Urothelium cell line (cell line): ENCODE measurements around the gene XXYLT1.
A peak's percentile ranks its signal among the peaks of the same experiment; 100 is the strongest.

Source experiments
- DNase-seq: peaks from one replicate; pipeline ENCODE4 v3.0.0; 2011; ENCODE audit warnings: low spot score, mixed read lengths
- FAIRE-seq: peaks from 2 replicates; lab custom pipeline; 2011; peaks lifted over from hg19 to GRCh38; lab: Jason Lieb, UNC

The XXYLT1 gene

GRCh38 chr3:195085356-195086130 lies 185.4 kb downstream of the XXYLT1 start:
- no peak for DNase-seq
- FAIRE-seq = no peak

- no peak for FAIRE-seq
These were observed 186.2 kb downstream of the XXYLT1 start for GRCh38 chr3:195084746-195085145.

DNA sequence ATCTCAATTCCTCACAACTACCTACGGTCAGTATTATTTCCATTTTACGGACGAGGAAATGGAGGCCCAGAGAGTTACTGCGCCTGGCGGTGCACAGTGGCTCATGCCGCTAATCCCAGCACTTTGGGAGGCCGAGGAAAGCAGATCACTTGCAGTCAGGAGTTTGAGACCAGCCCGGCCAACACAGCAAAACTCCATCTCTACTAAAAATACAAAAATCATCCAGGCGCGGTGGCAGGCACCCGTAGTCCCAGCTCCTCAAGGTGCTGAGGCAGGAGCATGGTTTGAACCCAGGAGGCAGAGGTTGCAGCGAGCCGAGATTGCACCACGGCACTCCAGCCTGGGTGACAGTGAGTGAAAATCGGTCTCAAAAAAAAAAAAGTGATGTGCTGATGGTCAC lies 187.3 kb downstream of the XXYLT1 start:
- DNase-seq (no peak), FAIRE-seq (no peak)

More at GRCh38 chr3:195084746-195085145, 186.2 kb downstream of the XXYLT1 start:
- DNase-seq = no peak

DNA sequence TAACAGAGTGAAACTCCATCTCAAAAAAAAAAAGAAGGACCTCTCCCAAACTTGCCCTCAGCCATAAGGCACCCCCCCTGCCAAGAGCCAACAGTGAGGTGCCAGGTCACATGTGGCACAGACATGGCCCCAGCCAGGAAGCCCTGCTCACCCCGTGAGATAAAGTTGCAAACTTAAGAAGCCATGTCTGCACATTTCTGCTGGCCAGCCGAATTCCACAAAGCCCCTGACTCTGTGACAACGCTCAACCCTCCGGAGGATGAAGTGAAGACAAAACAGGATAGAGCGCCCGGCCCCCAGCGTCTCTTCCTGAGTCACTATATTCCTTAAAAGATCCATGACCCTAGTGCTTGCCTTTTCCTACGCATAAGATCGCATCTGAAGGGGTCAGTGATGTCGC lies 188.1 kb downstream of the XXYLT1 start:
- DNase-seq (no peak), FAIRE-seq (no peak)

DNA sequence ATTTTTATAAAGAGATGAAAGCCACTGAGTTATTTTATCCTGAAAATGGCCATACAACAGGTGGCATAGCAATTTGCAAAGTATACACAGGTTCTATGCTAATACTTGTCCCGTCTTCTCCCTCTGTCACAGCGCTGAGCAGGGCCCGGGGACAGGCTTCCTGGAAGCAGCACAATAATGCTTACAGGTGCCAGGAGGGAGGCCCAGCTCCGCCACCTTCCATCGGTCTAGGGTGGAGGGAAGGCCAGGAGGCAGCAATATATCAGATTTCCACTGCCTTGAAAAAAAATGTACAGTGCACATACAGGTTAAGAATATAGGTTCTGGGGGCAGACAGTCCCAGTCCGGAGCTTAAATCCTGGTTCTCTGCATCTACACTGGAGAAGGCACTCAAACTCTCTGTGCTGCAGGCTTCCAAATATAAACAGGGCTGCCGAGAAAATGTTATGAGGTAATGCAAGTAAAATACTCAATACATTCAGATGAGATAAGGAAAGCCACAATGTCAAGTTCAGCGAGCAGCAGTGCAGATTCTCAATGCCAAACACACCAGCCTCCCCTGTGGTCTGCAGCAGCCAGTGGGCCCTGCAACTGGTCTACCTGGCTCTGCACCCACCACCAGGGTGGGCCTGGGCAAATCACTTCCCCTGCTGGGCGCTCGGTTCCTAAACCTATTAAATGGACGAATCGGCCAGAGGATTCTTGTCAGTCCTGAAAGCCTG lies 189.6 kb downstream of the XXYLT1 start:
- FAIRE-seq (no peak), DNase-seq (no peak)

- DNase-seq (peak; percentile 37), FAIRE-seq (no peak)
These were observed 190.3 kb downstream of the XXYLT1 start for GRCh38 chr3:195080571-195081151.

DNA sequence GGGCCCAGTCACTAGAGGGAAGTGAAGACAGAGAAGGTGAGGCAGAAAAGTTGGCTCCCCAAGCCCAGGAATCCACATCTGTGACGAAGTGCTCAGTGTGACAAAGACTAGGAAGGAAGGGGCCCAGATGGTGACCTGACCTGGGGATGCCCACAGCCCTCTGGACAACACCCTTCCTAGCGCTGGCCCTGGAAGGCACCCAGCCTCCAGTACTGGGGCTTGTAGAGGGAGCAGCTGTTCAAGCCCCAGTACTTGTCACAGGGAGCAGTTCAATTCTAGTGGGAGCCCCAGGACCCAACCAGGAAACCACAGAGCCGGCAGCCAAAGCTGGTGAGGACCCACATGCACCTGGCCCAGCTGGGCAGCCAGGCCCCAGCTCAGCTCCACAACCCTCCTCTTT lies 190.8 kb downstream of the XXYLT1 start:
- DNase-seq (peak; percentile 35), FAIRE-seq (no peak)

DNA sequence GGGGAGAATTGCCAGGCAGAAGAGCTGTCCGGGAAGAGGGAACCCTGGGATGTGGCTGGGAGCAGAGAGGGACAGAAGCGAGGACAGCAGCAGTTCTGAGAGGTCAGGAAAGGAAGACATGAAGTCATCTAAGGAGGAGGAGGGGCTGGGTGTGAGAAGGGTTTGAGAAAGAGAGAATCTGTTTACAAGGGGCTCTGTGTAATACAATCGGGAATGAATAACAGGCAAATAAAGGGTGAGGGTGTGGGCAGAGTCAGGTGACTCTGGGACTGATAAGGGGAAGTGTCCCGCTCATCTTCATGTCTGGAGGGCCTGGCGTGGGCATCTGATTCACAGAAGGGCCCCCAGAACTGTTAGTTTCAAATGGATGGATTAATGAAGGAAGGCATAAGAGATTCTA lies 191.3 kb downstream of the XXYLT1 start:
- FAIRE-seq = no peak
- no peak for DNase-seq

- no peak for FAIRE-seq
- DNase-seq = no peak
These were observed 192.0 kb downstream of the XXYLT1 start for GRCh38 chr3:195078891-195079440.

- FAIRE-seq = no peak
- no peak for DNase-seq
These were observed 193.1 kb downstream of the XXYLT1 start for GRCh38 chr3:195077611-195078540.

- DNase-seq (no peak), FAIRE-seq (no peak)
These were observed 193.9 kb downstream of the XXYLT1 start for GRCh38 chr3:195076981-195077610.

DNA sequence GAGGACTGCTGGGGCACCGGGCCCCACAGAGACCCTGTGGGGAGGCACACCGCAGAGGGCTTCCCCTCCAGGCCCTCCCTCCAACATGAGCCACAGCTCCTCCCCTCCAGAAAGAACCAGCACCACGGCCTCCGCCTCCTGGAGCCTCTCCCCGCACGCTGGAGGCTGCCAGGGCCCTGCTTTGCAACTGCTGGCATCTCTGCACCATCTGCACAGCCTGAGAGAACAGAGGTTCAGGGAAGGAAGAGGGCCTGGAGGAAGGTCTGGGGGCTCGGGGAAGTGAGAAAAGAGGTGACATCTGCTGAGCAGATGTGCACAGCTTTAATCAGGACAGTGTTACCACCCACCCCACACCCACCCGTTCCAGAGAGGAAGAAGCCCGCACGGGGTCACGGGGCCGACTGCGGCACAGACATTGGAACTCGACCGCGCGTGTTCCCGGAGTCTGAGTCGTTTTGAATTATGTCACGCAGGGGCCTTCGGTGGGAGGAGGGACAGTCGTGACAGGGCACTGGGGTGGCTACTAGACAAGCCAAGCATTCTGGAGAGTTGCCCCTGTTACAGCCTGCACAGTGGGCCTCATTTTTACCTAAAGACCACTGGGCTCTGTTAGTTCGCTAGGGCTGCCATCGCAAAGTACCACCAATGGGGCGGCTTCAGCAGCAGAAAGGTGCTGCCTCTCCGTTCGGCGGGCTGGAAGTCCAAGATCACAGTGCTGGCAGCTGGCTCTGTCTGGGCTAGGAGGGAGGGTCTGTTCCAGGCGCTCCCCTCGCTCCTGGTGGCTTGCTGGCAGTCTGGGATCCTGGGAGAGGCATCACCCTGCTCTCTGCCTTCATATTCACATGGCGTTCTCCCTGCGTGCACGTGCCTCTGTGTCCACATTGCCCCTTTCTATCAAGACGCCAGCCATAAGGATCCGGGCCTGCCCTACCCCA lies 194.8 kb downstream of the XXYLT1 start:
- FAIRE-seq = no peak
- DNase-seq = no peak

DNA sequence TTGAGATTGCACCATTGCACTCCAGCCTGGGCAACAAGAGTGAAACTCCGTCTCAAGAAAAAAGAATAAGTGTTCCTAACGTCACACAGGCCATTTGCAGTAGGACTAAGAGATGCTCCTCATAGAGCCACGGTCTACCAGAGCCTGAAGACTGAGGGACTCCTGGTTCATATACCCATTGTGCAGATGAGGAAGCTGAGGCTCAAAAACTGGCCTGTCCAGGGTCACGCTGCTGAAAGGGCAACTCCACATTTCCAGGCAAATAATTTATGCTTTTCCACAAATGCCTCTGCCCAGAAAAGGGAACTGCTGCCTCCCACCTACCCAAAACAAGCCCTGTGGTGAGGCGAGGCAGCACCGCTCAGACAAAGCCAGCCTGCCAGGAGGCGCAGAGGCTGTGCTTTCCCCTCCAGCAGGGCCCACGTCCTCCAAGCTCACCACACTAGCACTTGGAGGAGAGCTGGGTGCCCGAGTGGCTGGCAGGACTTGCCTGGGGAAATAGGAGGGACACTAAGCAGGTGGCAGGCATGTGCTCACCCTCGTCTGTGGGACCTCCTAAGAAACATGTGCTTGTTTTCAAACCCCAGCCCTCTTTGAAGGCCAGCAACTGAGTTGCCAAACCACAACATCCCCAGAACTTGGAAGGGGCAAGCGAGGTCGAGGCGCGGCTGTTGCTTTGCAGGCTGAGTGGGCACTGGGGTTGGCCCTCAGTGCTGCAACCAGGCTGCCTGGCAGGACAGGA lies 195.6 kb downstream of the XXYLT1 start:
- DNase-seq (no peak), FAIRE-seq (no peak)

DNA sequence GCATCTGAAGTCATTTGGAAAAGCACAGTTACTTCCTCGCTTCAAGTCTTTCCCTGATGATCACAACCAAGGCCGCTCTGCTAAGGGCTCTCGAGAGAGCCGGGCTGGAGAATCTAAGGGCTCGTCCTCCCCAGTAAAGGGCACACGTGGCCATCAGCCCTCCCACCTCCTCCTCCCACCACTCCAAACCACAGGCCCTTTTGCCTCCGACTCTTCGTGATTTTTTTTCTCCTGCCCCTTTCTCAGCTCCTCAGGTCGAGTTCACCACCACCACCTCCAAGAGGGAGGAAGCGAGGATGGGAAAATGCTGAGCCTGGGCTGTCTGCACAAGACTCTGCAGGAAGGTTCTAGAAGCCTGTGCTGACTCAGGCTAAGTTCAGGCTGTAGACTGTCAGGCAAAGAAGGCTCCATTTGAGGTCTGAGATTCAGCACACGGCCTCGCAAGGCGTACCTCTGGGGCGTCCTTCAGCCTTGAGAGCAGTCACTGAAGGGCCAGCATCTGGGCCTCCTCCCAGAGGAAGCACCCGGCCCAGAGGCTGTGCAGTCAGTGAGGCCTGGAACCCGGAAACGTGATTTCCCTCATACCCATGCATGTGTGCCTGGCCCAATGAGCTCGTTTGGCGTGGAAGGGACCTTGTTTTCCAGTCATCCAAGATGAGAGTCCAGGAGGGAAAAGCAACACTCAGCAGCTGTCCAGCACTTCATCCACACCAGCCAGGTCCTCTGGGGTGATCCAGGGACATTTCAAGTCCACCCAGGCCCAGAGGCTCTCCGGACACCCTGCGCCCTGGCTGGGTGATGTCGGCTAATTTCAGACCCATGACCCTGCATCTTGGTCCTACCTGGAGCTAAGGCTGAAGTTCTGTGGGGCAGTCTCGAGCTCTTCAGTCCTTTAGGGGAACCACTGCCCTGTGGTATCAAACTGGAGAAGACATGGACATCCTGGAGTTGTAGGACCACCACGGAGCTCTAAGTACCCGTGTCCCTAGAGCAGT lies 196.8 kb downstream of the XXYLT1 start:
- FAIRE-seq (no peak), DNase-seq (no peak)

DNA sequence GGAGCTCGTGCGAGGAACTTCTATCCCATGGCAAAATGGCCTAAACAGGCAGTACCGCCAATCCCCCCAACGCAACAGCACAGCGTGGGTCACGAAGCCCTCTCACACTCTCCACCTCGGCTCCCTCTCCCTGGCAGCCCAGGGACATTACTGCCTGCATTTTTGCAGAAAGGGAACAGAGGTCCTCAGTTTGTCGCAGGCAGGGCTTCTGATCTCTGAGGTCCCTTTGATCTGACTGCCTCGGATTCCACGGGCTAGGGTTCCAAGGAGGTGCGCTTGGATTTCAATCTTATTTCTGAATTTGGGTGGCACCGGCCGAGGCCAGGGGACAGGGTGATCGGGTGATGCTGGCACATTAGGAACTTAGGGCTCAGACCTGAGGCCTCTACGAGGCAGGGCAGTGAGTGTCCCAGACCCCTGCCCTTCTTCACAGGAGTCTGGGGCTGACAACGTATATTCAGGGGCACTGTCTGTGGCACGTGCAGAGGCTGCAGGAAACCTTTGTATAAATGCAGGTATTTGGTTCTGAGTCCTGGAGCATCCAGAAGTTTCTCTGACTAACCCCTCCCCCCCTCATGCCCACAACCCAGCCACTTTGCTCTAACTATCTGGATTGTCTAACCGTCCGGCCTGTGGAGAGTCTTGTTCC lies 197.9 kb downstream of the XXYLT1 start:
- FAIRE-seq (no peak), DNase-seq (no peak)

DNA sequence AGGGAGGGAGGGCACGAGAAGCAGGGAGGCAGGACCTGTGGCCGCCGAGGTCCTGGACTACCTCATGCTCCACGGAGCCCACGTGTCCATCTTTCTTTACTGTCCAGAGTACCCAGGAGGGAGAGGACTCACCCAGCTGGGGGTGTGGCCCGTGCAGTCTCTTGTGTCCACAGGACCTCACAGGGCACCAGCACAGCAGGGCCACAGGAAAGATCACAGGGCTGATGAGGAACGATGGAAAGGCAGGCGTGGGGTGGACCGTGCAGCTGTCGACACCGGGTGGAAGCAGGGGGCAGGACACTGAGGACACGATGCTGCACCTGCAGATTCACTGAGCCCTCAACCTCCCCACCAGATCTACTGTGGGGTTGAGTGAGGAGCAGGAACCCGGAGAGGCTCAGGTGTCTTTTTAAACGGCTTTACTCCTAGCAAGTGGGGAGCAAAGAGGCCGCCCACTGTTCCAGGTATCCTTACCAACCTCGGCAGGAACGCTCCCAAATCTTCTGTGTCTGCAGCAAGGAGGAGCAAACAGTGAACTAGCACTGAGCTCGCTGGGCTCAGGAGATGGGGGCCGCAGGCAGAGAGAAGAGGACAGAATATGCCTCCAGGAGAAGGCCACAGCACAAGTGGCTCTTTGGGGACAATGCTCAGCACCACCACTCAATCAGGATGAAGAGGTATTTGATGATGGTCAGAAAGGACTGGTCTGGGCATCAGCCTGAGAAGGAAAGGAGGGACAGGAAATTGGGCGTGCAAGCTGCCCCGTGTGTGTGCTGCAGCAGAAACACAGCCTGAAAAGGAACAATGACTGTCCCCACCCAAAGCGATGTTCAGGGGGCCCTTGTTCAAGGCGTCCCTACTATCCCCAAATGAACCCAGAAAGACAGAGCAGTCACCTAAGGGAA lies 198.8 kb downstream of the XXYLT1 start:
- no peak for FAIRE-seq

More for the DNA sequence above, 198.8 kb downstream of the XXYLT1 start:
- no peak for DNase-seq
